Transverse colon (tissue), 4 donors: Measurements from ENCODE around the gene BMAL1. TPM values are rescaled to one million over a fixed set of nuclear protein-coding genes. Genes with fewer than 3 reads are reported as not detected.

ENCODE experiments used
- DNase-seq: peaks from one replicate; pipeline ENCODE4 v3.0.0-alpha.2; 2019
- H3K27ac ChIP-seq, 4 donors: fragments of 200-600 bp; sonication (generic); 2 replicates each; pipeline ENCODE4 v1.5.1; 2016 to 2018; ENCODE audit warnings: inconsistent platforms in 4 of 4
- H3K27me3 ChIP-seq: fragments of 200-600 bp; sonication (generic); 2 replicates; pipeline ENCODE4 v1.5.1; 2017; ENCODE audit warnings: inconsistent platforms
- H3K36me3 ChIP-seq, 4 donors: fragments of 200-600 bp; sonication (generic); 2 replicates each; pipeline ENCODE4 v1.5.1; 2017 to 2019; ENCODE audit warnings: inconsistent platforms in 4 of 4
- H3K4me1 ChIP-seq, 4 donors: fragments of 200-600 bp; sonication (generic); 2 replicates each; pipeline ENCODE4 v1.5.1; 2017 to 2020; ENCODE audit warnings: inconsistent platforms in 4 of 4
- H3K4me3 ChIP-seq, 4 donors: fragments of 200-600 bp; sonication (generic); 1 replicate in 1 of 4; 2 replicates in 3 of 4; pipeline versions ENCODE4 v1.5.1 to v1.6.1; 2017 to 2019; ENCODE audit warnings: inconsistent platforms in 4 of 4
- H3K9me3 ChIP-seq, 2 donors: fragments of 200-600 bp; sonication (generic); 2 replicates each; pipeline ENCODE4 v1.5.1; 2017 to 2019; ENCODE audit warnings: inconsistent platforms in 2 of 2
- CTCF ChIP-seq, 5 experiments: fragments of 200-600 bp in 3 of 5; fragments of 450-650 bp in 2 of 5; sonication (generic) in 3 of 5; IDR thresholded peaks; 1 replicate in 2 of 5; 2 replicates in 3 of 5; pipeline ENCODE4 v1.5.1; 2016 to 2017; ENCODE audit warnings: antibody characterized with exemption in 5 of 5, inconsistent platforms in 3 of 5, mild to moderate bottlenecking in 2 of 5, moderate library complexity in 1 of 5
- EP300 ChIP-seq: sonication (generic); formaldehyde crosslinking; IDR thresholded peaks from one replicate; pipeline ENCODE4 v1.6.1; 2017; ENCODE audit warnings: antibody characterized with exemption, low read depth
- POLR2A ChIP-seq: fragments of 450-650 bp; IDR thresholded peaks from one replicate; pipeline ENCODE4 v1.6.1; 2016; ENCODE audit warnings: antibody characterized with exemption, mild to moderate bottlenecking, moderate library complexity
- POLR2AphosphoS5 ChIP-seq, 3 donors: sonication (generic); formaldehyde crosslinking; IDR thresholded peaks; one replicate each; pipeline ENCODE4 v1.6.1; 2016; ENCODE audit warnings: antibody characterized with exemption in 3 of 3
- WGBS, 2 donors: methylation state at CpG; one replicate each; pipeline ENCODE4 v1.1.5; 2018; ENCODE audit warnings: low coverage in 1 of 2; 5-methylcytosine and 5-hydroxymethylcytosine counted together
- in situ Hi-C, 4 donors: fragments of 200-750 bp; cut with MboI; loops; one replicate each; pipeline versions ENCODE4 v1.15.0 to v1.15.1; 2017; ENCODE audit warnings: low sequenced_read_pairs in 3 of 4, low pct_ligation_motif_present in 1 of 4, low pct_unique_long_range_greater_than_20kb in 1 of 4
- intact Hi-C: fragments of 100-400 bp; cut with DNase I; formaldehyde crosslinking; loops from one replicate; pipeline ENCODE4 v1.15.1; 2023; ENCODE audit warnings: low total_unique reads
- total RNA-seq, 4 donors: library from RNA; depleted of rRNA; stranded (reverse); fragments of >200 nt; gene quantifications; one replicate each; pipeline ENCODE4 v1.1.0, GENCODE V29; 2016

The BMAL1 gene
- total RNA-seq, 4 donors from 2014 or later: 20.7 to 48.6 (median 30.8) TPM

GRCh38 chr11:13354335-13354734 is 76.7 kb downstream of the BMAL1 start:
- Histone ChIP-seq H3K4me3 (no peak overlapping the region), H3K27me3 (no peaks in the 10 kb centered on the region), H3K4me1 (no peaks in the 10 kb centered on the region), H3K36me3 (peaks cover 0 to 19% (median 5%) of the 10 kb centered on the region in 4 donors), H3K27ac (no peak overlapping the region), H3K9me3 (no peaks in the 10 kb centered on the region)
- WGBS, 2 donors: 88% methylated on average over 6 of the region's 6 CpGs; no CpG with 5 or more reads in 1 of the 2 donors
- TF ChIP-seq POLR2AphosphoS5 (IDR thresholded peaks at IDR 0.05): no peak
- TF ChIP-seq EP300: no peak
- peak in 3 of 5 experiments; percentile 29 to 33 (median 33) for TF ChIP-seq CTCF (IDR thresholded peaks at IDR 0.05)
- no peak for TF ChIP-seq POLR2A
- intact Hi-C loops (no loop called here), in situ Hi-C loops (no loop called here)
- no peak for DNase-seq

- Histone ChIP-seq H3K27ac (no peak overlapping the region), H3K4me3 (no peak overlapping the region), H3K4me1 (no peaks in the 10 kb centered on the region), H3K36me3 (peaks cover 0 to 19% (median 5%) of the 10 kb centered on the region in 4 donors), H3K27me3 (no peaks in the 10 kb centered on the region), H3K9me3 (no peaks in the 10 kb centered on the region)
- WGBS, 2 donors: 93% methylated on average over 4 of the region's 4 CpGs; no CpG with 5 or more reads in 1 of the 2 donors
- intact Hi-C loops (no loop called here), in situ Hi-C loops (no loop called here)
- TF ChIP-seq POLR2AphosphoS5 (IDR thresholded peaks at IDR 0.05) (no peak), CTCF (IDR thresholded peaks at IDR 0.05) (no peak), POLR2A (no peak), EP300 (no peak)
- no peak for DNase-seq
Measured at GRCh38 chr11:13355191-13355590, 77.6 kb downstream of the BMAL1 start.

GRCh38 chr11:13357232-13357631 is 79.6 kb downstream of the BMAL1 start:
- H3K4me3 ChIP-seq: no peak overlapping the region
- H3K9me3 ChIP-seq: no peaks in the 10 kb centered on the region
- H3K4me1 ChIP-seq: no peaks in the 10 kb centered on the region
- H3K27ac ChIP-seq: no peak overlapping the region
- in situ Hi-C loops: no loop called here
- H3K27me3 ChIP-seq: no peaks in the 10 kb centered on the region
- 97% methylated on average over 9 of the region's 9 CpGs; no CpG with 5 or more reads in 1 of the 2 donors for WGBS, 2 donors
- no peak for DNase-seq
- intact Hi-C loops: no loop called here
- TF ChIP-seq EP300 (no peak), POLR2A (no peak), CTCF (IDR thresholded peaks at IDR 0.05) (no peak), POLR2AphosphoS5 (IDR thresholded peaks at IDR 0.05) (no peak)
- H3K36me3 ChIP-seq: peaks cover 0 to 19% (median 5%) of the 10 kb centered on the region in 4 donors

GRCh38 chr11:13358596-13359270 is 81.1 kb downstream of the BMAL1 start:
- TF ChIP-seq POLR2A (no peak), CTCF (IDR thresholded peaks at IDR 0.05) (no peak), EP300 (no peak), POLR2AphosphoS5 (IDR thresholded peaks at IDR 0.05) (no peak)
- Histone ChIP-seq H3K36me3 (peaks cover 0 to 21% (median 5%) of the 10 kb centered on the region in 4 donors), H3K27ac (no peak overlapping the region), H3K27me3 (no peaks in the 10 kb centered on the region), H3K4me1 (no peaks in the 10 kb centered on the region), H3K4me3 (no peak overlapping the region), H3K9me3 (no peaks in the 10 kb centered on the region)
- intact Hi-C loops (no loop called here), in situ Hi-C loops (no loop called here)
- DNase-seq: no peak
- 93 to 94% methylated on average over 6 of the region's 6 CpGs for WGBS, 2 donors
